CD4-positive, alpha-beta T cell treated with Interleukin-10 for 1 hour (primary cell): Measurements from ENCODE around the gene PLBD2.

Experiments used
- DNase-seq: peaks from one replicate; pipeline ENCODE4 v3.0.0-alpha.2; 2020

Gene PLBD2

GRCh38 chr12:113358381-113359132, at the start of gene PLBD2:
TSS of gene PLBD2 (plus strand) at chr12:113358587. CDS start at chr12:113358601, 14 bp downstream.
- peak; percentile 97 for DNase-seq

DNA sequence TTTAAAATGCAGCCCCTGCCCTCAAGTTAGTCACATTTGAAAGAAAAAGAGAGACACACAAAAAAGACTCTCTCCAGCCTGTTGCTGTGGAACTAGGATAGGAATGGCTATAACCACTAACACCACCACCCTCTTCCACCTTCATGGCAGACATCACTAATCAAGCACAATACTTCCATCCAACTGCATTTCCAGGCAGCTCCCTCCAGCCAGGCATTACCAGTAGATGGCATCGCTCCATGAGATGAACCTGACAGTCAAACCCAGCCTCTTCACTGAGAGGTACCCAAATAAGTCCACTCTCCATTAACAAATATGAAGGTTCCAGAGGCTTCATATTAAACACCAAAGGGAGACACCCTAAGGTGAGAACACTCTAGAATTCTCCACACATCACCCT, 47.9 kb upstream of the PLBD2 start:
- DNase-seq = no peak

DNA sequence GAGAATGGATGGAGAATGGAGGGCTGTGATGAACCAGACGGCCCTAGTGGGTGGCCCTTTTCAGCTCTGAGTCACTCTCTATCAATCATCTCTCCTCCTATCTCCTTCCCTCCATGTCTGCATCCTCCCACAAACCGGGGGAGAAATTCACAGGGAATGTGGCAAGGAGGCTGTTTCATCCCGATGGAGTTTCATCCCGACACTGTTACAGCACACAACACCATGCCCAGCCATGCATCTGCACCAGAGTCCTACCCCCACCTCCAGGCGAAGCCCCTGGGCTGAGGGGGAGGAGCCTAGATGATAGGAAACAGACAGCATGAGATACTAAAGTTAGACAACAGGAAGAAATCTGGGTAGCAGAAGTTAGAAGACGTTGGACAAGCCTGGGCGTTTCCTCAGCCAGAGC, 44.3 kb upstream of the PLBD2 start:
- DNase-seq = no peak

DNA sequence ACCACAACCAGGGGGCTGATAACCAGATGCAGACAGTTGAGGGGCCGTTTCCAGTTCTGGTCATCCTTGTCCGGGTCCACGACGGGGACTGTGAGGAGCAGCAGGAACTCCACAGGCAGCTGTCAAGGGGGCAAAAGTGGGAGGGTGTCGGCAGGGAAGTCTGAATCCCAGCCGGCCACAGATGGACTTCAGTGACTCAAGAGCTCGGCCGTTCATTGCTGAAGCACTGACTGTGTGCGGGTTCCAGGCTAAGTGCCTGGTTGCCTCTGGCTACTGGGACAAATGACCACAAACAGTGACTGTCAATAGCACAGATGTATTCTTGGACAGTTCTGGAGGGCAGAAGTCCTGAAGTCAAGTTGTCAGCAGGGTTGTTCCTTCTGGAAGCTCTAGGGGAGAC, 43.0 kb upstream of the PLBD2 start:
- DNase-seq = no peak

DNA sequence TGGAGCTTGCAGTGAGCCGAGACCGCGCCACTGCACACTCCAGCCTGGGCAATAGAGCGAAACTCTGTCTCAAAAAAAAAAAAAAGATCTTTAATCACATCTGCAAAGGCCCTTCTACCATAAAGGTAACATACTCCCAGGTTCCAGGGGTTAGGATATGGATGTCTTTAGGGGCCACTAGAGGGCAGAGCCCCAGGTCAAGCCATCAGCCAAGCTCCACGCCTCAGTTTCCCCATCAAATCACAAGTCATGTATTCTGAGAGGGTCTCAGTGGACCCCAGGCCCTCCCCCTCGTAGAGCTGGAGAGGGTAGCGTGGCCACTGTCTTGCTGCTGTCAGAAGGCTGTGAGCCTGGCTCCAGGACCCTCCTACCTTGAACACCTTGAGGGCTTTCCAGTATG, 42.2 kb upstream of the PLBD2 start:
- DNase-seq = no peak

GRCh38 chr12:113317122-113317521, 41.3 kb upstream of the PLBD2 start:
- DNase-seq = no peak

DNA sequence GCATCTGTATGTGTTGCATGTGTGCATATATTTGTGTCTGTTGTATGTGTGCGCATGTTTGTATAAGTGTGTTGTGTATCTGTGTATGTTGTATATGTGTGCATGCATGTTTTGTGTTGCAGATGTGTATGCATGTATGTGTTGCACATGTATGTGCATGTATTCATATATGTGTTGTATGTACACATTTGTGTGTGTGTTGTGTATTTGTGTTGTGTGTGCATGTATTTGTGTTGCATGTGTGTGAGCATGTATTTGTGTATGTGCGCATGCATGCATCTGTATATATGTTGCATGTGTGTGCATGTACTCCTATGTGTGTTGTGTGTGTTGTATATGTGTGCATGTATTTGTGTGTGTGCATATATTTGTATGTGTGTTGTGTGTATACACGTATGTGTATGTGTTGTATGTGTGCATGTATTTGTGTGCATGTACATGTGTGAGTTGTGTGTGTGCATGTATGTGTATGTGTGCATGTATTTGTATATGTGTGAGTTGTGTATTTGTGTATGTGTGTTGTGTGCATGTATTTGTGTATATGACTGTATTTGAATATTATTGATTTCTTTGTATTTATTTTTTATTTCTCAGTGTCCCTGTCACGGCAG, 40.2 kb upstream of the PLBD2 start:
- DNase-seq = no peak

- DNase-seq = no peak
Observed at GRCh38 chr12:113318900-113319628, 39.3 kb upstream of the PLBD2 start.

GRCh38 chr12:113320401-113320800, 38.0 kb upstream of the PLBD2 start:
- no peak for DNase-seq

GRCh38 chr12:113322343-113322742, 36.0 kb upstream of the PLBD2 start:
- no peak for DNase-seq

DNA sequence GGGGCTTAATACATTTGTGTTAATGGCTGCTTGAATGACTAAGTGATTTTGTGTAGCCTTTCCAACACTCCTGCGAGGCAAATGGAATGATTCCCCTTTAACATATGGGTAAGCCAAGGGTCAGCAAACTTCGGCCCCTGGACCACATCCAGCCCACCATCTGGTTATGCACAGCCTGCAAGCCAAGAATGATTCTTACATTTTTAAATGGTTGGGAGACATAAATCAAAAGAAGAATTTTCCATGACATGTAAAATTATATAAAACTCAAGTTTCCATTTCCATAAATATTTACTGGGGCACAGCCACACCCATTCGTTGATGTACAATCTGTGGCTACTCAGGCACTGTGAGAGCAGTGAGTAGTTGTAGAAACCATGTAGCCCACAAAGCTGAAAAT, 32.5 kb upstream of the PLBD2 start:
- DNase-seq = no peak

- DNase-seq = no peak
Observed at GRCh38 chr12:113326775-113327395, 31.5 kb upstream of the PLBD2 start.

DNA sequence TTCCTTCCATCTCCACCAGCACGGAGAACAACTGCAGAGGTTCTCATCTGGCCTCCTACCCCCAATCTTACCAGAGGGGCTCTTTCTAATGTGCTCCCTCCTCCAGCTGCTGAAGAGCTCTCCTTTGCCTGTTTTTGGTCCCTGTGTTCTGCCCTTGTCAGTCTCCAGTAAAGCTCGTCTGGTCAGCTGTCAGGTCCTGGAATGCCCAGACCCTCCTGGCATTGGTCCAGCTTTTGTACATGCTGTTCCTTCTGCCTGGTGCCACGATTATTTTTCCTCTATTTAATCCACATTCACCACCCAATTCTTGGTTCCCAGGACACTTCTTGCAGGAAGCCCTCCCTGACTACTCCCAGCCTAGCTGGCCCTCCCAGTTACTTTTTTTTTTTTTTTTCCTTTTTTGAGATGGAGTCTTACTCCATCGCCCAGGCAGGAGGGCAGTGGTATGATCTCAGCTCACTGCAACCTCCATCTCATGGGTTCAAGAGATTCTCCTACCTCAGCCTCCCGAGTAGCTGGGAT, 30.0 kb upstream of the PLBD2 start:
- DNase-seq = no peak

GRCh38 chr12:113329022-113329790, 29.2 kb upstream of the PLBD2 start:
- DNase-seq = no peak

DNA sequence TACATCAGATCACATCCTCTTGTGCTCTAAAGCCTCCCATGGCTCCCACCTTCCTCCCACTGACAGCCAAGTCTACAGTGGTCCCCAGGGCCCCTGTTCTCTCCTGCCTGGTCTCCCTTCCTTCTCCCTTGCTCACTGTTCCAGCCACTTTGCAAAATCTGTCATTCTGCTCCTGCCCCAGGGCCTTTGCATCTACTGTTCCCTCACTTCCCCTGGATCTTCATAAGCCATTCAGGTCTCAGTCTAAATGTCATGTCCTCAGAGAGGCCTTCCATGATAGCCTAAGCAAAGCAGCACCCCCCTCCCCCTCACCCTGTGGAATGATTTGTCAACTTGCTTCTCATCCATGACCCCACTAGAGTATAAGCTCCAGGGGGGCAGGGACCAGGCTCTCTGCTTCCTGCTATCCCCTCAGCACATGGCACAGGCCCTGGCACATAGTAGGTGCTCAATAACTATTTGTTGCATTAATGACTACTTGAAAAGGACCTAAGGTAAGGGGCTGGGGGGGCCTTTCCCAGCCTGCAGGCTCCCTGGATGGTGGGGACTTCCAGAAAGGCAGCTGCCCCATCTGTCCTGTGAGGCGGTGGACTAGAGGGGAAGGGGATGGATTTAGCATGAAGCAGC, 28.5 kb upstream of the PLBD2 start:
- no peak for DNase-seq

GRCh38 chr12:113330505-113330904, 27.9 kb upstream of the PLBD2 start:
- DNase-seq = no peak

DNA sequence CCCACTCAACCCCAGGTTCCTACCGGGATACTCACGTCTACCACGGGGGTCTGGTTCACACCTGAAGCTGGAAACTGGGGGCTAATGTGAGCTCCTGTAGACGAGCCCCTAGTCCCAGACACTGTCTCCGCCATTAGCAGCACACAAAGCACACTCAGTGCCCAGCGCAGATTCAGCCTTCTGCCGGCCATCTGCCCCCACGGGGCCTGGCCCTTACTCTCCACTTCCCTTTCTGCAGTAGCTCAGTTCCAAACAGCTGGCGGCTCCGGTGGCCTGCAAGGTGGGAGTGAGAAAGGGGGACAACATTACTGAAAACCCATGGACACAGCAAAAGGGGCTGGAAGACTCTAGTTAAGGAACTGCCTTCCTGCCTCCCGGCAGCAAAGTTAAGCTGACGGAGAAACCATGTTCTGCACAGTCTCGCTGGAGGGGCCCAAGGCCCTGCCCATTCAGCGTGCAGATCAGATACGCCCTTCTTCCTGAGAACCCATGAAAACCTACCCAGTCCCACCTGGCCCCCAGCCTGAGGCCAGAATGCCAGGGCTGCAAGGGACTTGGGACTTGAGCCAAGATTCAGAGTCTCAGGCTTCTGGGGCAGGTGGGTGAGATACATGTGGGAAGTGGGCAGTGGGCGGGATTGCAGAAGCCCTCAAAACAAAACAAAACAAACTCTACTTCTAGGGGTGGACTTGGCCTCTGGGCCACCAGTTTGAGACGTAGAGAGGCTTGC, 25.5 kb upstream of the PLBD2 start:
- no peak for DNase-seq

DNA sequence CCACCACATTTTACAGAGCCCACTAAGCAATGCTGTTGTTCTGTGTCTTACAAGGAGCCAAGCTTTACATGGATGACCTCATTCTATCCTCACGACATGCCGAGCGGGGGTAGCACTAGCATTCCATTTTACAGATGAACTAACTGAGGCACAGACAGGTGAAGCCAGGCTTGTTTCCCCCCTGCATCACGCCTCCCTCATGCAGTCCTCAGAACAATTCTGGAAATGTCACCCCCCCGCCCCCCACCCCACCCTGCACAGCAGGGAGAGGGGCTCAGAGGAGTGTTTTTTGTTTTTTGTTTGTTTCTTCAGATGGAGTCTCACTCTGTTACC, 25.0 kb upstream of the PLBD2 start:
- no peak for DNase-seq

- peak; percentile 32 for DNase-seq
Observed at GRCh38 chr12:113333877-113334785, 24.3 kb upstream of the PLBD2 start.

GRCh38 chr12:113334786-113335539, 23.4 kb upstream of the PLBD2 start, which contains the start of gene SLC8B1:
TSS of gene SLC8B1 (minus strand) at chr12:113335109. CDS start at chr12:113332878, 2,231 bp downstream.
- peak; percentile 90 for DNase-seq
